T-helper 2 cell (primary cell): ENCODE measurements around the gene INPP4B.
"Not testable (repeated sequence)": the region's sequence is repeated elsewhere in the genome, so short reads cannot be mapped to it uniquely, and the experiment has no call there.

Source experiments
- DNase-seq, 5 experiments: peaks; one replicate each; pipeline versions ENCODE4 v3.0.0 to v3.0.0-alpha.2; 2012 to 2022

The INPP4B gene

DNA sequence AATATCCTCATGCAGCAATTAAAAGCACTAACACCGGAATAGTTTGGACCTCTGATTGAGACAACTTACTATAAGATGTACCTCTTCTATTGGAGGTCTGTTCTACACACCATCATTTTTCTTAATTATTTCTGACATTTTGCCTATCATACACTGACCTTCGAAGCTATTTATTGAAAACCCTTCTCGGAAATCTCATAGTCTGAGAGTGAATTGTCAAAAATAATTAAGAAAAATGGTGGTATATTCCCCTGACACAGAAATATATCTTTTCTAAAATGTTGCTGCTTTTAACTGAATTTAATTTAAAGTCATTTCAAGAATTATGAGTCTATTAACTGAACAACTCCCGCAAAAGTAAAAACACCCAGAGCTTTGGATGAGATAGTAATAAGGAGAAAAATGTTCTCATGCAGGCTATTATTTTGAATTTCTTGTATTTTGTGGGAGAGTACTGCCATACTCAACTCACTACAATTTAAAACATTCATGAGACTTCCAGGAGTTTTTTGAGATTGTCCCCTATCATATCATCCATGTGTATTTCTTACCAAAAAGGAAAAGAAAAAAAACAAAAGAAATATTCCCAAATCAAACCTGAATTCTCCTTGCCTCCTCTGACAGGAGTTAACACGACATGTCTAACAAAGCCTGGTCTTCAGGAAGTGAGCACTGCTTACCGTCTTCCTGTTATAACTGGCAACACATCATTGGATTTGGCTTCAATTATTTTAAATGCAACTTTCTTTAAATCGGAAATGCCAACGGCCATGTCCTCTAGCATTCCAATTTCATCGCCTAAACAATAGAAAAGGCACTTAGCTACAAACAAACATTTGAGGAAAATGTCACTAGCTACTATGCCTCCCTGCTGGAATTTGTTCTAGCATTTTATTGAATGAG is 724.4 kb downstream of the INPP4B start:
- DNase-seq, result no peak

DNA sequence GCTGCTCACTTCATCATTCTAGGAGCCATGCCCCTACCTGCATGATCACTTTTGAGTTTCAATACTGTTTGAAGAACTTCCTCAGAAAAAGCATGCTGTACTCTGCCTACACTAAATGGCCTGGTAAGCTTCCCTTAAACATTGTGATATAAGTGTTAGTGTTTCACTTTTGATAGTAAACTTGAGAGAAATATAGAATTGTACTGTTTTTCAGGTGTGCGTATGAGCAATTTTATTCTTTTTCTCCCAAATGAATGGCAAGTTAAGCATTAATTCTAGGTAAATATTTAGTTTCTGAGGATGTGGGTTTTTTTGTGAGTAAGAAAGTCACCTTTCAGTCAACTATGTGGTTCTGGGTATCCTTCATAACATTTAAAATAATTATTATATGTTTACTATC is 725.2 kb downstream of the INPP4B start:
- DNase-seq, result peak in 1 of 5 experiments; percentile 52

DNA sequence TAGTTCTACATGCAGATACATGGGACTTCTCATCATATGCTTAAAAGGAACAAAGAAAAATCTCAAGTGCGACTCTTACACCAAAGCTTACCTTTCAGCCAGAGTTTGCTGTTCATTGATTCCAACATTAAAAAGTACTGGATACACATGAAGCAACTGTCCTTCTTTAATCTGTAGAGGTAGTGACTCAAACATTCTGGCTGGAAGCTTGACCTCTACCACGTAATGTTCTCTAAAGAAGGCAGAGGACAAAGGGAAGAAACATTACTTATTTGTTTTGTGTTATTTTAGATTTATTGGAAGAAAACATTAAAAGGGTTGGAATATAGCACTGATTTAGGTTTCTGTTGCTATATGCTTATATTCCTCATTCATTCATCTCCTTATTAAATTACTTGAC is 733.6 kb downstream of the INPP4B start:
- no peak for DNase-seq

DNA sequence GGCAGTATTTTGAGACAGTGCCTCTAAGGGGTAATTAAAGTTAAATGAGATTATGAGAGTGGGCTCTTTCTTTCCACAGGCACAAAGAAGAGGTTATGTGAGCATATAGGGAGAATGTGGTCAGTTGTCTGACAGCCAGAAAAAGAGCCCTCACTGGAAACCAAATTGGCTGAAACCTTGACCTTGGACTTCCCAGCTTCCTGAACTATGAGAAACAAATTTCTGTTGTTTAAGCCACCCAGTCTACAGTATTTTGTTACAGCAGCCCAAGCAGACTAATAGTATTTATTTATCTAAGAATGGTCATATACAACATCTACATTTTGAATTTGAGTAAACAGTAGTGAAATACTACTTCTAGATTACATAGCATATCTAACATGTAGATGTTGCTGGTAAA is 736.0 kb downstream of the INPP4B start:
- DNase-seq, result no peak

DNA sequence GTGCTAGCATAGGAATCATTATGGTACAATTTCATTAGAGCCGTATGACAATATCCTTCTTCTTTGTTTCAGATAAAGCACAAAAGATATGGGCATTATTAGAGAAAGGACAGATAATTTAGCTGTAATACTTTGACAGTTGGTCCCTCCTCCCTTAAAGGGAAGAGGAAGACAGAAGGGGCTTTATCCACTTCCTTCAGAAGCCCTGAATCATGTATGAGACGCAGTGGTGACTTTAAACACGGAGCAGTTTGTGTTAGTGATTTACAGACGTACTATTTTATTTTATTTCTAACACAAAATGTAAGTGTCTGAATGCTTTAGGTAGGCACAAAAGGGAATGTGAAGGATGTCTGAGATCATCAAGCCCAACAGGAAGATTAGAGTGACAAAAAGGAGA is 742.1 kb downstream of the INPP4B start:
- no peak for DNase-seq

DNA sequence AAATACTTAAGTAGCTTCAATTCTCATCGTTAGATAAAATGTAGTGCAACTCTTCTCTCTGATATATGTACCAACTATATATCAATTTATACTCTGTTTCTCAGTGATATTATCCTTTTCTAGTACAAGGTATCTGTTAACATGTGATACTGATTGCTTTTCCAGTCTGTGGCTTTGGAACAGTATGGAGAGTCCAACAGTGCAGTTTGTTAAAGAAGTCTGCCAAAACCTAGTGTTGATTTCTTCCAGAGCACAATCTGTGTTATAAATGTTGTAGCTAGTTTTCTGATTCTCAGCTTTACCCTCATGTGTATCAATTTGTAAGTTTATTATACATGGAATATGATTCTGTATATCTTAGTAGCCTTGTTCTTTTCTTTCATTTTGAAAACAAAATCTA is 744.7 kb downstream of the INPP4B start:
- no peak for DNase-seq

DNA sequence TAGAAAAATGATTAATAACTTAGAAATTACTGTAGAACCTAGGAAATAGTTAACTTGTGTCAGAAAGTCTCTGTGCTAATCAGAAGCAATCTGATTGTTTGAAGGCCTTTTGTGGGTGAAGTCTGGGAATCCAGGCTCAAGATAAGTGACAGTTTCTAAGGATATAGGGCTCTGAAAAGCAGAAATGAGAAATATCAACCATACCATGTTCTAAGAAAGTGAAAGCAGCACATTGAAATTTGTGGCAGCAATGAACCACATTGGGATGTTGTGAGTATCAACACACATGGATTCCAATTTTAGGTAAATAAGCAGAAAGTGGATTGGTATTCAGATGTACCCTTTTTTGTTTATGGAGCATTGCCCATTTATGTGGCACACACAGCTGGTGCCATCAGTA is 745.2 kb downstream of the INPP4B start:
- DNase-seq, result no peak

DNA sequence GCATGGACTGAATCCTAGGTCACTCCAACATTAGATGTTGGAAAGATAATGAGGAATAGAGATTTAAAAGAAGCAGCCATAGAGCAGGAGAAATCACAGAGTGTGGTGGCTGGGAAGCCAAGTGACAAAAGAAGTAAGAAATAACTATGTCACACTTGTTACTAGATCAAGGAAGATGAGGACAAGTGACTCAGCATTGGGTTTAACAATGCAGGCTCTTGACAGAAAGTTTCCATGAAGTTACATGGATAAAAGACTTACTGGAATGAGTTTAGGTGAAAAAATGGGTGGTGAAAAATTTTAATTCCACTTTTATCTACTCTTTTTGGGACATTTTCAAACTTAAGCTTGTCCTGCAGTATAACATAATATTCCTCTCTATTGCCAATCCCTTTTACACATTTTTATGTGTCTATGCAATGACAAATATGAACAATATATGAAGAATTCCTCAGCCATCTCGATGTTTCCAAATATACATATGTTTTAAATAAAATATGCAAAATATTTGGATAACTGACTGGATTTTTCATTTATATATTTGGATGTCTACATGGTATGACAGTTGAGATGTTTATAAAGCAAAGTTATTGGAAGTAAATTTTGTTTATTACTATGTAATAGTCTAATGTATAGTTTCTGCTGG is 747.1 kb downstream of the INPP4B start:
- no peak for DNase-seq

DNA sequence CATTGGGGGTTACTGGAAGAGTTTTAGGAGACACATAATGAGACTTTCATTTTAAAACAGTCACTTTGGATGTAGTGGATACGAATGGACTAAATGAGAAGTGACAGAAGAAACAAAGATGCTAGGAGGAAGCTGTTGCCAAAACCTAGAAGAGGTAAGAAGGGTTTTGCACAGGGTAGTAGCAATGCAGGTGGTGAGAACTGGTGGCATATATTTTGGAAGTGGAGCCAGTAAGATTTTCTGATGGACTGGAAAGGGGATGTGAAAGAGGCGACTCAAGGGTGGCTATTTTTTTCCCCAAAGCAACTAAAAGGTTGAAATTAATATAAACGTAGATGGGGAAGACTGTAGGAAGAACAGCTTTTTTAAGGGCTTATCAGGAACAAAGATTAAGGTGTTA is 747.7 kb downstream of the INPP4B start:
- no peak for DNase-seq

DNA sequence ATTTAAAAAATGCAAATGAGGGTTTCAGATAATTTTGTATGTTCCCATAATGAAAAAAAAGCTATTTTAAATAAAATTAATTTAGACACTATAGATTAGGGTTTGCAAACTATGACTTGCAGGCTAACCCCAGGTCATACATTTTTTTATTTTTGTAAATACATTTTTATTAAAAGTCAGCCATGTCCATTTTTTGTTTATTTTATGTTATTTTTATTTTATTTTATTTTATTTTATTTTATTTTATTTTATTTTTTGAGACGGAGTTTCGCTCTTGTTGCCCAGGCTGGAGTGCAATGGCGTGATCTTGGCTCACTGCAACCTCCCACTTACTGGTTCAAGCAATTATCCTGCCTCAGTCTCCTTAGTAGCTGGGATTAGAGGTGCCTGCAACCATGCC is 749.1 kb downstream of the INPP4B start:
- no peak for DNase-seq

DNA sequence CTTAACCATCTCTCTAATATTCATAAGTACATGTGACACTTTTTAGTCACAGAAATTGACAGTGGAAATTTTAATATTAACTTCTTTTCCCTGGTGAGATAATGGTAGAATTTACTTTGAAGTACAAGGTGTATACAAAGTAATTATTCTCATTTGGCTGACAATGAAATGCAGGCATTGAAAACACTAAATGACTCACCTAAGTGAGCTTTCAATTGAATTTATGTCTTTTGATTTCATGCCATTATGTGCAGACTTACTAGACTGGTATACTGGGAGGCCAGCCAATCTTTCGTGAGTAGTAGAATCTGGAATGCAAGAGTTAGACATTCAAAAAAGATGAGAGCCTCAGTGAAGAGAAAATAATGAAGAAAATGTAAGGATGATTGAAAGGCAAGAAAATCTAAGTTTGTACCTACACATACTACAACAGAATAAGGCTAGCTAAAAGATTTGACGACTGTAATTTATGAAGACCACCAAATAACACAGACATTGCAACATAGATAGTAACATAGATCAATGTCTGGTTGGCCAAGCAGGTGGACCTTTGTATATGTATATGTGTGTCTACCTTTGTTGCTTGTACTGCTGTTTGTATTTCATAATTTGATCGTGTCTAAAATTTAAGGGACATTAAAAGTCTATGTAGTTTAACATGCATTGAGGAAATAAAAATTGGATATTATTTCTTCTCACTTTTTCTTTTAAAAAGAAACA is 750.1 kb downstream of the INPP4B start:
- no peak for DNase-seq

DNA sequence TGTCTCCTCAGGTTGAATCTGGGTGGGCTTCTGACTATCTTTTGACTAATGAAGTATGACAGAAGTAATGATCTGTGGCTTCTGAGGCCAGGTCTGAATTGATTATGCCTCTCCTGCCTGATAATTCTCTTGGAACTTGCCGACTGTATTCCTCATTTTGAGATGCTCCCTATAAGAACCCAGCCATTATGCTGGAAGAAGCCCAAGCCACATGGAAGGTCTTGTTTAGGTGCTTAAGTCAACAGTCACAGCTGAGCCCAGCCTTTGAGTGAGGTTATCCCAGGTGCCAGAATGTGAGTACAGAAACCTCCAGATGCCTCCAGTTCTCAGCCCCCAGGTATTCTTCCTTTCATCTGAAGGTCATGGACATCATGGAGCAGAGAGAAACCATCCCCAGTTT is 753.2 kb downstream of the INPP4B start:
- no peak for DNase-seq

DNA sequence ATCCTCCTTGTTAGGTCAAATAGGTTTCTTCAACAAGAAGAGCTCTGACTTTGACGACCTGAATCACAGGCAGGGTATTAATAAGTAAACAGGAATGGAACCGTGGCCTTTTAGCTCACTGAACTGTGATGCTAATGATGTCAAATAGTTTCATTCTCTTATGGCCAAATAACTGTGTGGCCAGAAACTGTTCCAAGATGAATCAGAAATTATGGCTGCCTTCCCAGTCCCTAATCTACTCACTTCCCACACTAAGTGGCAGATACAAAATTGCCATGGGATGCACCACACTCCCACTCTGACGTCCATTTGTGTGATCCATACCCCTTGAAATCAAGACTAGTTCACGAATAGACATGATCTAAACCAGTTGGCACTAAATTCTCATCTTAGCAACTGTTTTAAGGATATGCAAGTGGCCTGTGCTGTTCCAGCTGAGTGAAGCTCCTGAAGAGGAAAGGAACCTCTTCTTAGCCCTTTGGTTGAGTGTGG is 754.4 kb downstream of the INPP4B start:
- no peak for DNase-seq

DNA sequence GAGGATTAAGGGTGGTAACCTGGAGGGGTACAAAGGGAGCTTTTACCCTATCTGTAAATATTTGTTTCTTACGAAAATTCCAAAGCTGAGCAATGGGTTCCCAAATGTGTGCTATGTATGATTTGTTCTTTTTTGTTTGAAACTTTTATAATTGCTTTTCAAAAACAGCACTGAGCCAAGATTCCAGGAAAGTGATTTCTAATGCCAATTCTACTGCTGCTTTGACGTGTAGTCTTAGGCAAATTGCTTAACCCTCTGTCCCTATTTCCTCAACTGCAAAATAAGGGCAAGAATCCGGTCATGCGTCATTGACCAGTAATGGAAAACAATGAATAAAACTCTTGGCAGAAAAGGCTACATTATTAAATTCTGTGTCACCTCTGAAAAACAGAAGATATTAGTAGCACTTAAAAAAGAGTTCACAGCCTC is 755.0 kb downstream of the INPP4B start:
- no peak for DNase-seq

DNA sequence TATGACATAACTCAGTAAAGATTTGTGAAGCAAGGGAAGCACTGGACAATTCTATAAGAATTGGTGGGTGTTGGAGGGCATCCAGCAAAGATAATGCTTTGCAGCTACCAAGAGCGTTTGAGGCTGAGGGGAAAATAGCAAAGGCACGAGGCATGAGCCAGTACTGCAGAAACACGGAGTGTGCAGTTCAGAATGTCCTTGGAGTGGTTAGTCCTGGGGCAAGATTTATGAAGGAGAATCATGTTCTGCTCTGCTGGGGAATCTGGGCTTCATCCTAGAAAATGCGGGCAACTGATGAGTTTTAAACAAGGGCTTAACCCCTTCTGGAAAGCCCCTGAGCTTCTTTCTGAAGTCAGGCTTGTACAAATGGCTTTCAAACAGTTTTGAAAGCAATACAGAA is 757.2 kb downstream of the INPP4B start:
- DNase-seq, result no peak

DNA sequence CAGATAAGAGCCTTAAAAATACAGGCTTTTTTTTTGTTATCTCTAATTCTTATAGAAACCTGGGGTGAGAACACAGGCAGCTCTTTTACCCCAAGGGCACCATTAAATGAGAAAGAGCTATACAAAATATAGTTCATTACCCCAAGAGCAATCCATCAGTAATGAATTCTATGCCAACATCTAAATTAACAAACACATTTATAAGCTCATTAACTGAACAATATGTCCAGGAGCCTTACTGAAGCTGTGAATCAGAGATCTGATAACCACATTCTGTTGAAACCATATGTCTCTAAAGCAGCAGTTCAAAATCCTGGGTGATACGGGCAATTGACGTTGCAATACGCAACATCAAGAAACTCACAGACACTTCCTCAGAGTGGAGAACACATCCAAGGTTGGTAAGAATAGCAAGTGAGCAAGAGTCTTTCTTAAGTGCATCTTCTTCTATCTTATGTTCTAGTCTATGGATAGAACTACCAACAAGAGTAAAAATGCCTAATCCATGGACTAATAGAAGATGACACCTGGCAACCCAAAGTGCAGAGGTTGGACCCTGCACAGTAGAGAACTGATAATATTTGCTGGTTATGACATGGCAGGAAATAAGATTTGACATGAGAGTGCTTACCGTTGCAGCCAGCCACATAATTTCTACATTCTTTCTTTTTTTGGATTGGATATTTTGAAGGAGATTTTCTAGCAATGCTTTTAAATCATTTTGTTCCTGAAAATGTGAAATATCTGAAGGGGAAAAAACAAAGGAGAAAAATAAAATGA is 760.4 kb downstream of the INPP4B start:
- no peak for DNase-seq

DNA sequence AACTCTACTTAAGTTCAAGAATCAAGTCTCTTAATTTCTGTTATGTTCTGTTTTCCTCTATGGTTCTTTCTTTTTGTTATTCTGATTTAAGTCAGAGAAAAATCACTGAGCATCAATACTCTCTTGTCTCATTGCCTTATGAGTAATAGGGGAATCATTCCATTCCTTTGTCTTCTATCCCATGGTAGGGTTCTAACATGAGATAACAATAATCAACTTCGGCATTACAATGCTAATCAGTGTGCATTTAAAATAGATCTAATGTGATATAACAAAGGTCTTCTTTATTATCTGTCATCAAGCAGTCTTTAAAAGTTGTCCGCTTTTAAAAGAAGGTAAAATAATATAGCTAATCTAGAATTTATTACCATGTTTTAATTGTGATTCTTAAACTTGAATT is 762.8 kb downstream of the INPP4B start:
- no peak for DNase-seq

DNA sequence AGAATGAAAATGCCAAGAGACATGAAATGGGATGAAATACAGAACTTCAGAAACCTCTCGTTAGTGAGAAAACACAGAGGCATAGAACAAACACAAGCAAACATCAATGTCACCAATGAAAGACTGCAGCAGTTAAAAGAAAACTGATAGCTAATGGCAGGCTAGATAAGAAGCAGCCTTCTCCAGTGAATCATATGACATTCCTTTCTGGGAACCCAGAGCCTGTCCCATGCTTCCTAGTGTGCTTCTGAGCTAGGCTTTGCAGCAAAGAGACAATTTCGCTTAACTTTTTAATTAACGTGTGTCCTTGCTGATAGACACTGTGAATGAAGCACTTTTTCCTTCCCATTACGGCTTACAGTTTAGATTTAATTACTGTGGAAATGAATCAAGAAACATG is 765.1 kb downstream of the INPP4B start:
- no peak for DNase-seq

DNA sequence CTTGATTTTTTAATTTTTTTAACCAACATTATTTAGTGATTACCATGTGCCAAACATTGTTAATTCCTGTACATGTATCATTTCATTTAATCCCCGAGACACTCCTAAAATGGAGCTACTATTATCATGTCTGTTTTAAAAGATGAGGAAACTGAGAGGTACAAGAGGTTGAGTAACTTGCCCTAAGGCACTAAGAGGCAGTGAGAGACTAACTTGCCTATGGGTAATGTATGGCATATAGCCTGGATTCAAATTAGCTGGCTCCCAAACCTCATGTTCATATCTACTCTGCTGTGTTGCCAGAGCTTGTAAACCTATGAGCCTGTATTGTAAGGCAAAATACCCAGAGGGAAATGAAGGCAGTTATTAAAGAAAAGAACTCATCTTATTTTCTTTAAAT is 766.1 kb downstream of the INPP4B start:
- DNase-seq, result no peak

DNA sequence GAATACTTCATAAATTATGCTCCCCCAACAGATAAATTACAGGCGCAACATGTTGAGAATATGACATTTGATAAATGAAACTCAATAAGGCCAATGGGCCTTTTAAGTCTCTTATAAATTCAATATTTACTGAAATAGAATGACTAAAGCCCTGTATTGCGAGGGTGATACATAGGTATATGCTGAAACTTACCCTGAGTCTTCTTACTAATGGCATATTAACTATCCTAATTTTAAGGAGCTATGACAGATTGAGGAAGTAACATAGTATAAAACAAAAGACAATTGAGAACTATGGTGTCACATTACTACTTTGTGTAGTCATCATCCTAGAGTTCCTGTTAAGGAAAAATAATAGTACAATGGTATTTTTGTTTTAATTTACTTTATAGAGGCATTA is 769.1 kb downstream of the INPP4B start:
- DNase-seq, result no peak

DNA sequence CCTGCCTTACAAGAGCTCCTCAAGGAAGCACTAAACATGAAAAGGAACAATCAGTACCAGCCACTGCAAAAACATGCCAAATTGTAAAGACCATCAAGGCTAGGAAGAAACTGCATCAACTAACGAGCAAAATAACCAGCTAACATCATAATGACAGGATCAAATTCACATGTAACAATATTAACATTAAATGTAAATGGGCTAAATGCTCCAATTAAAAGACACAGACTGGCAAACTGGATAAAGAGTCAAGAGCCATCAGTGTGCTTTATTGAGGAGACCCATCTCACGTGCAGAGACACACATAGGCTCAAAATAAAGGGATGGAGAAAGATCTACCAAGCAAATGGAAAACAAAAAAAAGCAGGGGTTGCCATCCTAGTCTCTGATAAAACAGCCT is 777.8 kb downstream of the INPP4B start:
- not testable (repeated sequence) for DNase-seq

DNA sequence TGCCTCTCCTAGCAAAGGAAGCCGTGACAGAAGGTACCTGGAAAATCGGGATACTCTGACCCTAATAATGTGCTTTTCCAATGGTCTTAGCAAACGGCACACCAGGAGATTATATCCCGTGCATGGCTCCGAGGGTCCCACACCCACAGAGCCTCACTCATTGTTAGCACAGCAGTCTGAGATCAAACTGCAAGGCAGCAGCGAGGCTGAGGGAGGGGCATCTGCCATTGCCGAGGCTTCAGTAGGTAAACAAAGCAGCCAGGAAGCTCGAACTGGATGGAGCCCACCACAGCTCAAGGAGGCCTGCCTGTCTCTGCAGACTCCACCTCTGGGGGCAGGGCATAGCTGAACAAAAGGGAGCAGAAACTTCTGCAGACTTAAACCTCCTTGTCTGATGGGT is 779.5 kb downstream of the INPP4B start:
- not testable (repeated sequence) for DNase-seq
